MM.1S (cell line): Measurements from ENCODE around the gene PRR19.
"Not testable (repeated sequence)": the region's sequence is repeated elsewhere in the genome, so short reads cannot be mapped to it uniquely, and the experiment has no call there.

Experiments
- CTCF ChIP-seq: fragments of 300-600 bp; sonication (generic); IDR thresholded peaks from 2 replicates; pipeline ENCODE4 v1.5.1; 2016; ENCODE audit warnings: antibody characterized with exemption, low read length, mixed read lengths
- EZH2 ChIP-seq: fragments of 300-600 bp; sonication (generic); optimal IDR thresholded peaks from 2 replicates; pipeline ENCODE3; 2017; ENCODE audit warnings: low read depth, mild to moderate bottlenecking, antibody characterized with exemption, low read length, mixed read lengths
- EZH2phosphoT487 ChIP-seq: fragments of 300-600 bp; sonication (generic); IDR thresholded peaks from 2 replicates; pipeline ENCODE4 v1.6.1; 2018; ENCODE audit warnings: antibody characterized with exemption, low read length

- TF ChIP-seq CTCF, EZH2phosphoT487, EZH2: not testable (repeated sequence)
Measured at GRCh38 chr19:42266928-42267603, 34.9 kb upstream of the PRR19 start.
